Fibroblast of pulmonary artery (primary cell): Measurements from ENCODE around the gene TMEM126A.

Experiments used
- DNase-seq: peaks from one replicate; pipeline ENCODE4 v3.0.0-alpha.2; 2010; ENCODE audit warnings: low read depth
- H3K4me3 ChIP-seq: replicated peaks from 2 replicates; pipeline ENCODE4 v1.5.1; 2011; ENCODE audit warnings: low read depth, mild to moderate bottlenecking, control low read depth, low read length, moderate library complexity
- TF ChIP-seq, protein P1 (sequence below): IDR thresholded peaks from 2 replicates; pipeline ENCODE4 v1.5.1; 2011; ENCODE audit warnings: mild to moderate bottlenecking, control low read depth, low read length, inconsistent platforms; ENCODE audit errors: missing control alignments

The TMEM126A gene

GRCh38 chr11:85661972-85662664 is 14.4 kb downstream of the TMEM126A start:
- DNase-seq = peak; percentile 39
- peak overlapping the region; percentile 79 for H3K4me3 ChIP-seq
- TF ChIP-seq, protein P1, sequence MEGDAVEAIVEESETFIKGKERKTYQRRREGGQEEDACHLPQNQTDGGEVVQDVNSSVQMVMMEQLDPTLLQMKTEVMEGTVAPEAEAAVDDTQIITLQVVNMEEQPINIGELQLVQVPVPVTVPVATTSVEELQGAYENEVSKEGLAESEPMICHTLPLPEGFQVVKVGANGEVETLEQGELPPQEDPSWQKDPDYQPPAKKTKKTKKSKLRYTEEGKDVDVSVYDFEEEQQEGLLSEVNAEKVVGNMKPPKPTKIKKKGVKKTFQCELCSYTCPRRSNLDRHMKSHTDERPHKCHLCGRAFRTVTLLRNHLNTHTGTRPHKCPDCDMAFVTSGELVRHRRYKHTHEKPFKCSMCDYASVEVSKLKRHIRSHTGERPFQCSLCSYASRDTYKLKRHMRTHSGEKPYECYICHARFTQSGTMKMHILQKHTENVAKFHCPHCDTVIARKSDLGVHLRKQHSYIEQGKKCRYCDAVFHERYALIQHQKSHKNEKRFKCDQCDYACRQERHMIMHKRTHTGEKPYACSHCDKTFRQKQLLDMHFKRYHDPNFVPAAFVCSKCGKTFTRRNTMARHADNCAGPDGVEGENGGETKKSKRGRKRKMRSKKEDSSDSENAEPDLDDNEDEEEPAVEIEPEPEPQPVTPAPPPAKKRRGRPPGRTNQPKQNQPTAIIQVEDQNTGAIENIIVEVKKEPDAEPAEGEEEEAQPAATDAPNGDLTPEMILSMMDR = no peak

GRCh38 chr11:85663080-85663752 is 15.4 kb downstream of the TMEM126A start:
- TF ChIP-seq, protein P1 = no peak
- peak overlapping the region; percentile 79 for H3K4me3 ChIP-seq
- no peak for DNase-seq

GRCh38 chr11:85663753-85664614 is 16.2 kb downstream of the TMEM126A start:
- peak overlapping the region; percentile 79 for H3K4me3 ChIP-seq
- DNase-seq = peak; percentile 49
- TF ChIP-seq, protein P1 = peak; percentile 31

GRCh38 chr11:85664615-85665481 is 17.1 kb downstream of the TMEM126A start, which contains the start of gene CREBZF:
TSS of gene CREBZF (minus strand) at chr11:85665129. CDS start at chr11:85664875, 254 bp downstream.
- DNase-seq = peak; percentile 96
- H3K4me3 ChIP-seq = peak within 1 kb of the TSS; percentile 79
- TF ChIP-seq, protein P1 = no peak

DNA sequence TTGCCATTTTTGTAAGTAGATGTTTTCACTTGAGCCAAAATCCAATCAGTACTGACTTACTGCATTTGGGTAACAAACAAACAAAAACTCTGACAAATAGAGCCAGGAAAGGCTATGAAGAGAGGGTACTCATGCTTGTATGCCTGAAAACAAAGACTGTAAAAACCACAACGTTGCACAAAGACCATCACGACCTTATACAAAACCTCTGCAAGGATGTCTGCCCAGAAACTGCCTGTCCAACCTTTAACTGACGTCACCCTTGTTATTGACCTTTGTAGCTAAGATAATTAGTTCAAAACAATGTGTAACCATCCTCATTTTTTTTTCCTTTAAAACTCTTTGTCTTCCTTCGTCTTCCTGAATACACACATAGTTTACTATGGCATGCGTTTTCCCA is 18.0 kb downstream of the TMEM126A start:
- TF ChIP-seq, protein P1 = no peak
- no peak overlapping the region for H3K4me3 ChIP-seq
- DNase-seq = no peak

DNA sequence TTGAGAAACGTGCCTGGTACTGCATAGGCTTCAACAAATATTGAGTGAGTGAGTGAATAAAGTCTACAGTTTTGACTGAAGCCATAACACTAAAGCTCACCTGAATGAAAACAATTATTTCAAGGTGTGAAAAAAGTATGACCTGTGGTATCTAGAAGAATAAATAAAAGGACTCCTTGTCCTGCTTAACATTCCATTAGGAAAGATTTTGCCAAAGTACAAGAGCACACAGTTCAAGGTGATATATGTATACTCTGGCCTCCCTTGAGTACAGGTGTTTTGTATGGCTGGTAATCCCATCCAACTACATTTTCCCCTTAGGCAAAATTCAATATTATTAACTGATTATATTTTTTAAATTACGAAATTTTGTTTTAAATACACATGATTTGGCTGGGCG is 18.9 kb downstream of the TMEM126A start:
- no peak overlapping the region for H3K4me3 ChIP-seq
- TF ChIP-seq, protein P1 = no peak
- no peak for DNase-seq
